GM12865 (cell line): ENCODE measurements around the gene MTUS2.
A peak's percentile ranks its signal among the peaks of the same experiment; 100 is the strongest.

Source experiments
- DNase-seq: peaks from one replicate; pipeline ENCODE4 v3.0.0; 2010; ENCODE audit warnings: low read depth
- H3K4me3 ChIP-seq: 2 replicates; pipeline ENCODE4 v1.5.1; 2011; ENCODE audit warnings: mild to moderate bottlenecking, low read depth, low read length, control low read depth
- TF ChIP-seq, protein P1 (sequence below): IDR thresholded peaks from 2 replicates; pipeline ENCODE4 v1.5.1; 2011; ENCODE audit warnings: low read length, control low read depth, low read depth, inconsistent platforms; ENCODE audit not compliant: insufficient read depth; ENCODE audit errors: missing control alignments

MTUS2 gene

DNA sequence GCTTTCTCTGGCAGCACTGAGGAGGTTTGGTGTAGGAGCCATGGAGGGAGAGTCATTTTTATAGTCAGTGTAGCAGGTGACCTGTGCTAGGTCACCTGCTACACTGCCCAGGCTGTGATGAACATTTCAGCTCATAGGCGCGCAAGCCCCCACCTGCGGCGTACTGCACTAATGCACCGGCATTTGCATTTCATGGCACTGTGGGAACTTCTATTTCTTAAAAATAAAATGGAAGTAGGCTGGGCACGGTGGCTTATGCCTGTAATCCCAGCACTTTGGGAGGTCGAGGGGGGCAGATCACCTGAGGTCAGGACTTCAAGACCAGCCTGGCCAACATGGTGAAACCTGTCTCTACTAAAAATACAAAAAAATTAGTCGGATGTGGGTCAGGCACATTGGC, 674.4 kb downstream of the MTUS2 start:
- TF ChIP-seq, protein P1, sequence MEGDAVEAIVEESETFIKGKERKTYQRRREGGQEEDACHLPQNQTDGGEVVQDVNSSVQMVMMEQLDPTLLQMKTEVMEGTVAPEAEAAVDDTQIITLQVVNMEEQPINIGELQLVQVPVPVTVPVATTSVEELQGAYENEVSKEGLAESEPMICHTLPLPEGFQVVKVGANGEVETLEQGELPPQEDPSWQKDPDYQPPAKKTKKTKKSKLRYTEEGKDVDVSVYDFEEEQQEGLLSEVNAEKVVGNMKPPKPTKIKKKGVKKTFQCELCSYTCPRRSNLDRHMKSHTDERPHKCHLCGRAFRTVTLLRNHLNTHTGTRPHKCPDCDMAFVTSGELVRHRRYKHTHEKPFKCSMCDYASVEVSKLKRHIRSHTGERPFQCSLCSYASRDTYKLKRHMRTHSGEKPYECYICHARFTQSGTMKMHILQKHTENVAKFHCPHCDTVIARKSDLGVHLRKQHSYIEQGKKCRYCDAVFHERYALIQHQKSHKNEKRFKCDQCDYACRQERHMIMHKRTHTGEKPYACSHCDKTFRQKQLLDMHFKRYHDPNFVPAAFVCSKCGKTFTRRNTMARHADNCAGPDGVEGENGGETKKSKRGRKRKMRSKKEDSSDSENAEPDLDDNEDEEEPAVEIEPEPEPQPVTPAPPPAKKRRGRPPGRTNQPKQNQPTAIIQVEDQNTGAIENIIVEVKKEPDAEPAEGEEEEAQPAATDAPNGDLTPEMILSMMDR: no peak
- DNase-seq: no peak
- no peak overlapping the region for H3K4me3 ChIP-seq

- TF ChIP-seq, protein P1: no peak
- no peak overlapping the region for H3K4me3 ChIP-seq
- DNase-seq: peak; percentile 31
Measured at GRCh38 chr13:29496241-29496712, 676.1 kb downstream of the MTUS2 start.

DNA sequence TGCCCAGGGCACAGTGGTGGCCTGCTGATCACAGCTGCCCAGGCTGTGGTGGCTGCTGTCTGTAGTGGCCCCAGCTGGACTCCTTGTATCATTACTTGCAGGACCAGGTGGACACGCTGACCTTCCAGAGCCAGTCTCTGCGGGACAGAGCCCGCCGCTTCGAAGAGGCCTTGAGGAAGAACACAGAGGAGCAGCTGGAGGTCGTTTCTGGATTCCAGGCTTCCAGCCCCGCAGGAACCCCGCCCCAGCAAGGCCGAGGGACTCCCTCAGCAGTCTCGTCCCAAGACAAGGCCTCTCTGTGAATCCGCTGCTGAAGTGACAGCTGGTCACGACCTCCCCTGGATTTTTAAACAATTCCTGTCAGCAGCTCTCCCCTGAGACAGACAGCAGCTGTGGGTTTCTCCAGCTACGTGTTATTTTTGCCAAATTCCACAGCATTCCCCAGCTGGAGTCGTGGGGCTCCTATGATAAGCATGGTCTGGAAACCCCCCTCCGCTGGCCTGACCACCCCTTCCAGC, 677.1 kb downstream of the MTUS2 start:
- TF ChIP-seq, protein P1: no peak
- H3K4me3 ChIP-seq: no peak overlapping the region
- no peak for DNase-seq

- DNase-seq: no peak
- H3K4me3 ChIP-seq: no peak overlapping the region
- TF ChIP-seq, protein P1: no peak
Measured at GRCh38 chr13:29498426-29499040, 678.4 kb downstream of the MTUS2 start.

DNA sequence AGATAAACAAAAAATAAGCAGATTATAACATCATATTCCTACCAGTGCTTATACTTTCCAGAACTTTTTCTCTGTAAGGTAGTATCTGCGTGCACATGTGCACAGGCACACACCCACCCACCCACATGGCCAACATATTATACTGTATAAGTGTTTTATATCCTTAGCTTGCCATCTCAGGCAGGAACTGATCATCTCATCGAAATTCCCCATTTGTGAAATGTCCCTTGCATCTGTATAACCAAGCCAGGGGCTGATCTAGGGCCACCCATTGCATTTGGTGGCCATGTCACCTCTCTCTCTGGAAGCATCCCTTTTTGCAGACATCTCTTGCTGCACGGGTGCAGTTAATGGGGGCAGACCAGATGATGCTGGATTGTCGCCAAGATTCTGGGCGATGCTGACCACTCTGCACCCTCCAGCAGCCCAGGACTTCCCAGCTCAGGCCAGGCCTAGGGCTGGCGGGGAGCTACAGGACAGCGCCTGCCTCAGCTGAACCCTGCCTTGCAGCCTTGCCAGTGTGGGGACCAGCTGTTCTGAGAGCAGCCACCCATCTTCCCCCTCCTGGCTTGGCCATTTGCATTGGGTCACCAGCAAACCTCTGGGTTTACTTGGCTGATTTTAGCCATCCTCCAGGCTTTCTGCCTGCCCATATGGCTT, 679.5 kb downstream of the MTUS2 start:
- TF ChIP-seq, protein P1: no peak
- DNase-seq: no peak
- H3K4me3 ChIP-seq: no peak overlapping the region

DNA sequence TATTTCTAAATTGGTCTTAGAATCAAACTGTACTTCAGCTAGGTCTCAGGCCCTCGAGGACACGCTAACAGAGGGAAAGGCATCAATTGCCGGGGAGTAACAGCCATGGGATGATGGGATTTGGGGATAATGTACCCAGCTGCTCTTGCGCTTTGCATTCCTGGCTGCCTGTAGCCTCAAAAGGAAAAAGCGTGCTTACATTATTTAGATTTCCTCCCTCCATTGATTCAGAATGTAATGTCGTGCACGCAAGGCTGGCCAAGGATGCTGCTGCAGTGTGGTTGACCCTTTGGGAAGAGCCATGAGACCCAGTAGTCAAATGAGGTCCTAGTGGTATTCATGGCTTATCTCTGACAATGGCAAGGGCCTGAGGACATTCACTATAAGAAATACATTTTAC, 680.2 kb downstream of the MTUS2 start:
- TF ChIP-seq, protein P1: no peak
- no peak for DNase-seq
- no peak overlapping the region for H3K4me3 ChIP-seq
